Left lung (tissue), 10 donors: ENCODE results near the gene CUX1. TPM values are rescaled to one million over a fixed set of nuclear protein-coding genes. Genes with fewer than 3 reads are reported as not detected.
A peak's percentile ranks its signal among the peaks of the same experiment; 100 is the strongest.

Experiments used
- ATAC-seq: fragments of 200-7000 bp; cut with Tn5 transposase; one replicate; pipeline ENCODE4 v1.9.1; 2020; ENCODE audit warnings: moderate library complexity
- DNase-seq, 4 donors: peaks; one replicate each; pipeline ENCODE4 v3.0.0-alpha.2; 2013 to 2020
- H3K27ac ChIP-seq, 2 donors: fragments of 200-600 bp; sonication (generic) in 1 of 2; one replicate each; pipeline versions ENCODE4 v1.5.0 to v1.8.0; 2020 to 2021
- H3K27me3 ChIP-seq, 2 donors: fragments of 200-600 bp; sonication (generic) in 1 of 2; one replicate each; pipeline versions ENCODE4 v1.5.0 to v1.8.0; 2020 to 2021
- H3K36me3 ChIP-seq, 2 donors: fragments of 200-600 bp; sonication (generic) in 1 of 2; one replicate each; pipeline versions ENCODE4 v1.5.0 to v1.8.0; 2020 to 2021
- H3K4me1 ChIP-seq, 2 donors: fragments of 200-600 bp; one replicate each; pipeline ENCODE4 v1.8.0; 2021
- H3K4me3 ChIP-seq, 2 donors: fragments of 200-600 bp; sonication (generic) in 1 of 2; one replicate each; pipeline versions ENCODE4 v1.5.0 to v1.8.0; 2020 to 2021; ENCODE audit warnings: mild to moderate bottlenecking in 1 of 2
- H3K9me3 ChIP-seq, 2 donors: fragments of 200-600 bp; sonication (generic) in 1 of 2; one replicate each; pipeline versions ENCODE4 v1.5.0 to v1.8.0; 2020 to 2021
- CTCF ChIP-seq, 2 donors: fragments of 200-600 bp; sonication (generic) in 1 of 2; IDR thresholded peaks; one replicate each; pipeline versions ENCODE4 v1.5.0 to v1.8.0; 2021; ENCODE audit warnings: antibody characterized with exemption in 2 of 2
- intact Hi-C, 2 donors: fragments of 100-400 bp; cut with DNase I; formaldehyde crosslinking; loops; one replicate each; pipeline versions ENCODE4 v1.11.2 to v1.14.2; 2022
- polyA plus RNA-seq, 6 donors: library from polyadenylated mRNA; unstranded; fragments of 120-200 nt; gene quantifications; one replicate each; pipeline ENCODE4 v1.2.1, GENCODE V29; 2013; ENCODE audit not compliant: insufficient read length in 6 of 6
- total RNA-seq, 2 donors: library from RNA; stranded (reverse); fragmentation: NEBNext Ultra II Directional; extraction: Animal tissue kit (Norgen Biotek cat#: 25700); gene quantifications; one replicate each; pipeline ENCODE4 v1.2.1, GENCODE V29; 2021
- donor health status: DM: no; HTN: yes; CAD: no.
- donor health status: DM: no; HTN: no; CAD: no.

Gene CUX1
- total and polyA plus RNA-seq, 8 donors: 86.4 to 157 (median 96.4) TPM

GRCh38 chr7:102221961-102222360 lies 404.5 kb downstream of the CUX1 start:
- Histone ChIP-seq H3K27ac (no peak overlapping the region), H3K4me3 (no peak overlapping the region), H3K36me3 (peaks cover 0 to 35% of the 10 kb centered on the region in 2 donors), H3K4me1 (no peaks in the 10 kb centered on the region), H3K9me3 (no peaks in the 10 kb centered on the region), H3K27me3 (no peaks in the 10 kb centered on the region)
- ATAC-seq (no peak), DNase-seq (no peak)
- intact Hi-C loops: no loop called here
- no peak for TF ChIP-seq CTCF (IDR thresholded peaks at IDR 0.05)

GRCh38 chr7:102222445-102222844 lies 405.0 kb downstream of the CUX1 start:
- Histone ChIP-seq H3K4me3 (no peak overlapping the region), H3K27ac (no peak overlapping the region), H3K9me3 (no peaks in the 10 kb centered on the region), H3K4me1 (no peaks in the 10 kb centered on the region), H3K36me3 (peaks cover 0 to 36% of the 10 kb centered on the region in 2 donors), H3K27me3 (no peaks in the 10 kb centered on the region)
- no peak for ATAC-seq
- intact Hi-C loops: no loop called here
- DNase-seq: no peak
- no peak for TF ChIP-seq CTCF (IDR thresholded peaks at IDR 0.05)

GRCh38 chr7:102223184-102223583 lies 405.8 kb downstream of the CUX1 start:
- TF ChIP-seq CTCF (IDR thresholded peaks at IDR 0.05): no peak
- intact Hi-C loops: no loop called here
- Histone ChIP-seq H3K4me3 (no peak overlapping the region), H3K36me3 (peaks cover 0 to 43% of the 10 kb centered on the region in 2 donors), H3K27me3 (no peaks in the 10 kb centered on the region), H3K9me3 (no peaks in the 10 kb centered on the region), H3K27ac (no peak overlapping the region), H3K4me1 (no peaks in the 10 kb centered on the region)
- ATAC-seq (no peak), DNase-seq (no peak)

DNA sequence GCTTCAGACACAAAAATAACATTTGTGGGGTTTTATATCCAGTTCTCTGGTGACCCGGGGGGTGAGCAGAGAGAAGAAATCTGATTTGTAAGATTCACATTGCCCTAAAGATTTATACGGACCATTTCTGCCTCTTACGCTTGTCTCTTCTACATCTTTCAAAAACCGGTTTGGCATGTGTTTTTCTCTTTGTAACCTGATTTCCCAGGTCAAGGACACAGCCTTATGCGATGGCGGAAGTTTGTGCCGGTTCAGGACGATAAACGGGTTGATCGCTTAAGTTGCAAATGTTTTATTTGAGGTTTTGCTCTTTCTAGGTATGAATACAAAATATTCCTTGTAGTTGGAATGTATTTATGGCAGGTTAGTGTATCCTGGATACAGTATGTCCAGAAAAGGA lies 407.6 kb downstream of the CUX1 start:
- H3K4me3 ChIP-seq: no peak overlapping the region
- DNase-seq: peak in 1 of 4 donors; percentile 34
- H3K4me1 ChIP-seq: no peaks in the 10 kb centered on the region
- intact Hi-C loops: no loop called here
- H3K36me3 ChIP-seq: peaks cover 0 to 53% of the 10 kb centered on the region in 2 donors
- H3K27me3 ChIP-seq: no peaks in the 10 kb centered on the region
- H3K9me3 ChIP-seq: no peaks in the 10 kb centered on the region
- no peak overlapping the region for H3K27ac ChIP-seq
- TF ChIP-seq CTCF (IDR thresholded peaks at IDR 0.05): no peak
- ATAC-seq: no peak

DNA sequence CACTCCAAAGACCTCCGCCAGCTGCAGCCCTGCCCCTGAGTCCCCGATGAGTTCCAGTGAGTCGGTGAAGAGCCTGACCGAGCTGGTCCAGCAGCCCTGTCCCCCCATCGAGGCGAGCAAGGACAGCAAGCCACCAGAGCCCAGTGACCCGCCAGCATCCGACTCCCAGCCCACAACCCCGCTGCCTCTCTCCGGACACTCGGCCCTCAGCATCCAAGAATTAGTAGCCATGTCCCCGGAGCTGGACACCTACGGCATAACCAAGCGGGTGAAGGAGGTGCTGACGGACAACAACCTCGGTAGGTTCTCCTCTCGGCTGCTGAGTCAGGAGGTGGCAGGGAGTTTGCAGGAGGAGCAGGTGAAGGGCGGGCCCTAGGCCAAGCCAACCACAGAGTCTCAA lies 409.9 kb downstream of the CUX1 start:
- TF ChIP-seq CTCF (IDR thresholded peaks at IDR 0.05): no peak
- Histone ChIP-seq H3K27ac (no peak overlapping the region), H3K27me3 (no peaks in the 10 kb centered on the region), H3K36me3 (peaks cover 0 to 55% of the 10 kb centered on the region in 2 donors), H3K9me3 (no peaks in the 10 kb centered on the region), H3K4me3 (no peak overlapping the region), H3K4me1 (no peaks in the 10 kb centered on the region)
- intact Hi-C loops: no loop called here
- DNase-seq: peak in 1 of 4 donors; percentile 53
- no peak for ATAC-seq
